GM19193 (cell line): ENCODE measurements around the gene PTPN3.

Experiments
- POLR2A ChIP-seq: IDR thresholded peaks from 4 replicates; pipeline ENCODE4 v1.6.1; 2011; ENCODE audit not compliant: insufficient read depth, insufficient read length; ENCODE audit errors: extremely low read depth

The PTPN3 gene

DNA sequence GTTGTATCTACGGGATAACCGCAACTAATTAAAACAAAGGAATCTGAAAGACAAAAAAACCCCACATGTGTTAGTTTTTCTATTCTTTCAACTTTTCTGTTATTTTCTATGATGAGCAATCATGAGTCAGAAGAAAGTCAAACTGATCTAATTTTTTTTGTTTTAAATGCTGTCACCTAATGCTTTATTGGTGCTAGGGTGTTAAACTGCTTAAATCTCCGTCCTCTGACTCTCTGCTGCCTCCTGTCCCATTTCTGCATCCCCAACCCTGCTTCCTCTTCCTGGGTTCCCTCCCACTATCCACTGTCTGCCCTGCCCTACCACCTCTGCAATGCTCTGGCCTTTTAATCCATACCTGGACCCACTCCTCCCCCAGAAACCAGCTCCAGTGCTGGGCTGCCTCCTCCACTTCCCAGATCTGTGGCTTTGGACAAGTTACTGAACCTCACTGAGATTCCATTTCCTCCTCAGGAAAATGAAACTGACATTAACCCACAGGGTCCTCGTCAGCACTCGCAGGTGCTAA, 15.7 kb downstream of the PTPN3 start:
- no peak for TF ChIP-seq POLR2A

DNA sequence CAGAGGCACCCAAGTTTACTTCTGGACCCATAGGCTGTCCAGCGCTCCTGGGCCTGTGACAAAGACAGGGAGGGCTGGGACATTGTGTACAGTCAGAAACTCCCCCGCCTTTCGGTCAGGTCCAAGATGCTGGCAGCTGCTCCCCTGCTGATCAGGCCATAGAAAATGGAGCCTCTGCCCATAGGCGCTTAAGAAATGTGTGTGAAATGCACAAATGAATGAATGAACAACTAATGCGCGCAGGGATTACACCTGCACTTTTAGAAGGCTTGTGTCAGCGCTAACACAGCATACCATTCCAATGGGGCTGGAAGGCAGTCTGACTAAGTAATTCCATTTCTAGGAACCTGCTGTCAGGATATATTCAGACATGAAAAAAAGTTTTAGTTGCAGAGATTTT, 16.3 kb downstream of the PTPN3 start:
- TF ChIP-seq POLR2A = no peak

DNA sequence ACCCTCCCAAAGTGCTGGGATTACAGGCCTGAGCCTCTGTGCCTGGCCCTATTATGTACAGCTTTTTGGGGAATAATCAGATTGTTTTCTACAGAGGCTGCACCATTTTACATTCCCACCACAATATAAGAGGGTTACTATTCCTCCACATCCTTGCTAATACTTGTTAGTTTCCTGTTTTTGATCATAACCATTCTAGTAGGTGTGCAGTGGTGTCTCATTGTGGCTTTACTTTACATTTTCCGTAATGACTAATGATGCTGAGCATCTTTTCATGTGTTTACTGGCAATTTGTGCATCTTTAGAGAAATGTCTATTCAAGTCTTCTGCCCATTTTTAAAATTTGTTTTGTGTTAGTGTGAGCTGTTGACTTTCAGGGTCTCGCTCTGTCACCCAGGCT, 18.3 kb downstream of the PTPN3 start:
- TF ChIP-seq POLR2A = no peak

DNA sequence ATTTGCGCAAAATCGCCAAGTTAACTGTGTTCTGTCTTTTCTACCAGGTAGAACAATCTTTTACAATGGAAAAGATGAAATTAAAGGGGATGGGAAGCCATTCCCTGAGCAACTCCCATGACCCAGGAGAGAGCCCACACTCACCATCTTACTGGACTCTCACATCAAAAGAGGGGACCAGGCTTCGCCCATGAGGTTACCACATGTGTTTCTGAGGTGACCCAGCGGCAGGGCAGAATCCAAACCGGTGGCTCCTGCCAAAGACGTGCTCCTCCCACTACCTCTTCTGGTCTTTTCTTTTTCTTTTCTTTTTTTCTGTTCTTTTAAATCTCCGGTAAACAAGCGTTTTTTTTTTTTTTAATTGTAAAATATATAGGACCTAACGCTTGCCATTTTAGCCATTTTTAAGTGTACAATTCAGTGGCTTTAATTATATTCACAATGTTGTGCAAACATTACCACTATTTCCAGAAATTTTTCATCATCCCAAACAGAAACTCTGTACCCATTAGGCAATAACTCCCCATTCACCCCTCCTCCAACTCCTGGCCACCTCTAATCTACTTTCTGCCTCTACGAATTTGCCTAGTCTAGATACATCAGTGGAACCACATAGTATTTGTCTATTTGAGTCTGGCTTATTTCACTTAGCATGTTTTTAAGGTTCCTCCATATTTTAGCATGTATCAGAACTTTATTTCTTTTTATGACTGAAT, 19.3 kb downstream of the PTPN3 start:
- TF ChIP-seq POLR2A = no peak

- no peak for TF ChIP-seq POLR2A
Measured at GRCh38 chr9:109478051-109478563, 20.0 kb downstream of the PTPN3 start.

GRCh38 chr9:109477258-109478050, 20.7 kb downstream of the PTPN3 start:
- no peak for TF ChIP-seq POLR2A

DNA sequence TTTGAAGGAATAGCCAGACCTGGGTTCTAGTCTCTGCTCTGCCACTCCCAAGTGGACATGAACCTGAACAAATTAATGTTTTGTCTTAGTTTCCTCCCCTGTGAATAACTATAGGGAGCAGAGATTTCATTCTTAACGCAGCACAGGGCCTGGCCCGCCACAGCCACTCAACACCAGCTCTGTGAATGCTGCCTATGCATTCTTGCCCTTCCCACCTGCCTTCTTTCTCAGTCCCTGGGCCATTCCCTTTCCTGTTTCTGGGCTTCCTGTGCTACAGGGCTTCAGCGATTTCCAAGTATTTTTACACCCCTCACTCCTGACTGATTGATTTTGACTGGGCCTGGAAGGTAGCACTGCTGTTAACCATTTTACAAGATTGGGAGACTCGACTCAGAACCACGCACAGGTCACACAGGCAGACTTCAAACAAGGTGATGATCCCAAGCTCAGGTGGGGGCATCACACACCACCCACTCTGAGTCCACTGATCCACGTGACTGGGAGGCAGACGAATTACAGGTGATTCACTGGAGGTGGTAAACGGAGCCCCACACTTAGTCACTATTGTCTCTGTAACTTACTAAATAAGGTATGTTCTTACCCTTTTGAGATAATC, 21.4 kb downstream of the PTPN3 start:
- no peak for TF ChIP-seq POLR2A

DNA sequence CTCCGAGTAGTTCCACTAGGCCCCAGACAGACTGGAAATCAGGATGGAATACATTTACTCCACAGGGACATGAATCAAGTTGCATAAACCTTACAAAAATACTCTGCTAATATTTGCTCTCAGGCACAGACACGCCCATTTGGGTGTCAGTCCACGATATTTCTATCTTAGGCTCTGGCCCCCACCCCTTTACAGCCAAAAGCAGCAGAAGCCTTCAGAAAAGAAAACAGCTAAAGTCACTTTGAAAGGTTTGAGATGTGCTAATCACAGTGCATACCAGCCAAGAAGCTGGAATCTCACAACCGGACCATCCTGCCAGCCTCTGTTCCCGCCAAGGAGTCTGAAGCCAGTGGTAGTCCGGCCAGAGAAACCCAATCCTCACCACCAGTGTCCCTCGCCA, 22.6 kb downstream of the PTPN3 start:
- TF ChIP-seq POLR2A = no peak

GRCh38 chr9:109474944-109475343, 23.2 kb downstream of the PTPN3 start:
- TF ChIP-seq POLR2A = no peak

DNA sequence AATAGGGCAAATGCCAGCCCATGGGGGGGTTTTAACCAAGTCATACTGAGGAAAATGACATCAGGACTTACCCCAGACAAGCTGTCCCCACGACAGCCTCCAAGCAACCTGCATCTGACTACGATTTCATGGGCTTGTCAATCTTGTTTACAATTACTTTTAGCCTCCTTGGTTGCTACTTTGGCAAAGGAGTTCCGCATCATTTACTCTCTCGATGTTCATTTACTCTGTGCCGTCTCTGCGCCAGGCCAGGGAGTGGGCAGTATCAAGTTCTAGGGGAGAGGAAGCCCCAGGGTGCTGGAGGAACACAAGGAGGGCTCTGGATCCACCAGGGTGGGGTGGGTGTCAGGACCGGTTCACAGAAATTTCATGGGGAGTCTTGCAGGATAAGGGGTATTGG, 23.9 kb downstream of the PTPN3 start:
- no peak for TF ChIP-seq POLR2A

GRCh38 chr9:109473329-109473728, 24.8 kb downstream of the PTPN3 start:
- TF ChIP-seq POLR2A = no peak

- no peak for TF ChIP-seq POLR2A
Measured at GRCh38 chr9:109471475-109472393, 26.4 kb downstream of the PTPN3 start.

- TF ChIP-seq POLR2A = no peak
Measured at GRCh38 chr9:109469646-109470358, 28.3 kb downstream of the PTPN3 start.

DNA sequence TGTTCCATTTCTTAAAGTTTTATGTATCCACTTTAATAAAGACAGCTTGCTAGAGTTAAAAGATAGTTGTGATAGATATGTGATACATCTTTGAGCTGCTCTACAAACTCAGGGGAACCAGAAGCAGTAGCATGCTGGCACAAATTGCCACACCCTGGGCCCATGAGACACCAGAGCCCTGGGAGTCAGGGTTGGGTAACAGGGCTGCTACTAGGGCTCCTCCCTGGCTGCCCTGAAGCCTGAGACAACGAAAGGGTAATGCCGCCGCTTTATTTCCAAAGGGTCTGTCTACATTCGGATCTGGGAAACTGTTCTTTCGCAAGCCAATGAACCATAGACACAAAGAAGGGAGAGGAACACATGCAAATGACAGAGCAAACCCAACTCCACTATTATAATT, 29.2 kb downstream of the PTPN3 start:
- no peak for TF ChIP-seq POLR2A
